ENCODE results near the gene PMIS2.
"Not testable (repeated sequence)": the region's sequence is repeated elsewhere in the genome, so short reads cannot be mapped to it uniquely, and the experiment has no call there.

Gene PMIS2

GRCh38 chr19:35595026-35595425, 9.1 kb downstream of the PMIS2 start:
- DNase-seq, result not testable (repeated sequence)

- DNase-seq, result no peak
These were observed 10.0 kb downstream of the PMIS2 start for GRCh38 chr19:35595928-35596327.

- no peak for DNase-seq
These were observed 10.5 kb downstream of the PMIS2 start for GRCh38 chr19:35596366-35596999.

GRCh38 chr19:35601971-35602370, 16.0 kb downstream of the PMIS2 start:
- no peak for DNase-seq

- not testable (repeated sequence) for DNase-seq
These were observed 18.5 kb downstream of the PMIS2 start for GRCh38 chr19:35604436-35604835.

GRCh38 chr19:35607170-35607569, 21.2 kb downstream of the PMIS2 start:
- not testable (repeated sequence) for DNase-seq

GRCh38 chr19:35607661-35608060, 21.7 kb downstream of the PMIS2 start:
- no peak for DNase-seq

GRCh38 chr19:35608251-35608650, 22.3 kb downstream of the PMIS2 start:
- DNase-seq, result no peak

GRCh38 chr19:35609851-35610353, 23.9 kb downstream of the PMIS2 start:
- DNase-seq, result no peak

GRCh38 chr19:35612224-35612558, 26.2 kb downstream of the PMIS2 start:
- no peak for DNase-seq

GRCh38 chr19:35612559-35613321, 26.8 kb downstream of the PMIS2 start, which contains the start of gene HAUS5:
Gene HAUS5, plus strand, starts transcription at chr19:35612735. Its CDS starts 60 bp downstream, at chr19:35612795.
- DNase-seq, result peak; percentile 90

- DNase-seq, result no peak
These were observed 27.6 kb downstream of the PMIS2 start for GRCh38 chr19:35613574-35613973.

GRCh38 chr19:35615036-35615435, 29.1 kb downstream of the PMIS2 start:
- DNase-seq, result no peak

GRCh38 chr19:35618857-35619256, 32.9 kb downstream of the PMIS2 start:
- DNase-seq, result no peak

- no peak for DNase-seq
These were observed 33.4 kb downstream of the PMIS2 start for GRCh38 chr19:35619290-35619923.

GRCh38 chr19:35620001-35620400, 34.0 kb downstream of the PMIS2 start:
- DNase-seq, result no peak

GRCh38 chr19:35621708-35622107, 35.7 kb downstream of the PMIS2 start:
- DNase-seq, result no peak

GRCh38 chr19:35622750-35623149, 36.8 kb downstream of the PMIS2 start:
- DNase-seq, result no peak

- no peak for DNase-seq
These were observed 37.5 kb downstream of the PMIS2 start for GRCh38 chr19:35623327-35624010.

GRCh38 chr19:35628264-35628564, 42.2 kb downstream of the PMIS2 start:
- no peak for DNase-seq

- peak; percentile 98 for DNase-seq
These were observed 42.8 kb downstream of the PMIS2 start, which contains the start of gene RBM42 for GRCh38 chr19:35628565-35629331. Gene RBM42, plus strand, starts transcription at chr19:35629036. Its CDS starts 118 bp downstream, at chr19:35629154.

GRCh38 chr19:35629332-35629633, 43.3 kb downstream of the PMIS2 start:
- DNase-seq, result no peak
